IMR-90 (cell line): ENCODE results near the gene FAM89A. TPM values are rescaled to one million over a fixed set of nuclear protein-coding genes. Genes with fewer than 3 reads are reported as not detected.

Source experiments
- ATAC-seq: fragments of 200-7000 bp; cut with Tn5 transposase; 2 replicates; pipeline ENCODE4 v1.9.1; 2020; ENCODE audit warnings: low read depth, mild to moderate bottlenecking, moderate library complexity
- BruUV-seq: library from RNA; stranded (reverse); fragments of 400-500 nt; replicated peaks from 2 replicates; lab custom pipeline; 2021; lab: Mats Ljungman, UMichigan
- CTCF ChIA-PET: fragments of 300-600 bp; formaldehyde crosslinking; extraction: SDS; loops from one replicate; lab custom pipeline; 2021; ENCODE audit warnings: antibody characterized with exemption; lab: Yijun Ruan, JAX
- POLR2A ChIA-PET: fragments of 300-600 bp; sonication (Branson Sonifier 250); formaldehyde crosslinking; loops from one replicate; lab custom pipeline; 2022; ENCODE audit warnings: antibody characterized with exemption; ENCODE audit not compliant: unreplicated experiment; lab: Charles Lee
- DNase-seq: peaks from one replicate; pipeline ENCODE4 v3.0.0; 2013
- H2AFZ ChIP-seq: replicated peaks from 2 replicates; pipeline ENCODE3; 2013; ENCODE audit warnings: low read length, mild to moderate bottlenecking; ENCODE audit not compliant: poor library complexity
- H2AK5ac ChIP-seq: 2 replicates; pipeline ENCODE4 v1.6.1; 2013; ENCODE audit warnings: low read depth, low read length, inconsistent platforms
- H2AK9ac ChIP-seq: replicated peaks from 2 replicates; pipeline ENCODE3; 2013; ENCODE audit warnings: mild to moderate bottlenecking, low read depth, low read length, moderate library complexity; ENCODE audit not compliant: poor library complexity
- H2BK120ac ChIP-seq: 2 replicates; pipeline ENCODE4 v1.6.1; 2013; ENCODE audit warnings: low read depth, low read length, inconsistent platforms
- H2BK15ac ChIP-seq: 3 replicates; pipeline ENCODE4 v1.6.1; 2013; ENCODE audit warnings: low read depth, low read length, inconsistent platforms
- H2BK20ac ChIP-seq: 2 replicates; pipeline ENCODE4 v1.6.1; 2013; ENCODE audit warnings: low read depth, mild to moderate bottlenecking, inconsistent platforms, low read length, moderate library complexity
- H2BK5ac ChIP-seq: 2 replicates; pipeline ENCODE4 v1.6.1; 2013; ENCODE audit warnings: mild to moderate bottlenecking, low read depth, low read length, inconsistent platforms; ENCODE audit not compliant: poor library complexity, severe bottlenecking
- H3K14ac ChIP-seq: replicated peaks from 2 replicates; pipeline ENCODE4 v1.6.1; 2013; ENCODE audit warnings: low read depth, low read length, inconsistent platforms
- H3K18ac ChIP-seq: 2 replicates; pipeline ENCODE4 v1.6.1; 2013; ENCODE audit warnings: low read depth, low read length, control low read depth
- H3K23ac ChIP-seq: 2 replicates; pipeline ENCODE4 v1.6.1; 2013; ENCODE audit warnings: low read depth, low read length, inconsistent platforms
- H3K27ac ChIP-seq: 2 replicates; pipeline ENCODE4 v1.5.1; 2013; ENCODE audit warnings: mild to moderate bottlenecking, control low read depth, low read length; ENCODE audit not compliant: insufficient read depth
- H3K27me3 ChIP-seq: 2 replicates; pipeline ENCODE4 v1.6.1; 2013; ENCODE audit warnings: low read length; ENCODE audit not compliant: control insufficient read depth, insufficient read depth
- H3K36me3 ChIP-seq: 2 replicates; pipeline ENCODE4 v1.6.1; 2013; ENCODE audit warnings: low read length, mixed read lengths; ENCODE audit not compliant: control insufficient read depth, insufficient read depth
- H3K4ac ChIP-seq: 2 replicates; pipeline ENCODE4 v1.6.1; 2013; ENCODE audit warnings: low read depth, low read length, inconsistent platforms
- H3K4me1 ChIP-seq: 2 replicates; pipeline ENCODE4 v1.6.1; 2013; ENCODE audit warnings: low read length, mixed read lengths; ENCODE audit not compliant: control insufficient read depth, insufficient read depth
- H3K4me2 ChIP-seq: 2 replicates; pipeline ENCODE4 v1.6.1; 2013; ENCODE audit warnings: low read depth, mild to moderate bottlenecking, control low read depth, low read length, moderate library complexity
- H3K4me3 ChIP-seq: 2 replicates; pipeline ENCODE4 v1.5.1; 2013; ENCODE audit warnings: low read depth, mild to moderate bottlenecking, control low read depth, low read length, moderate library complexity; ENCODE audit not compliant: insufficient read depth
- H3K56ac ChIP-seq: 2 replicates; pipeline ENCODE4 v1.6.1; 2013; ENCODE audit warnings: low read length, inconsistent platforms; ENCODE audit not compliant: insufficient read depth; ENCODE audit errors: extremely low read depth
- H3K79me1 ChIP-seq, 2 experiments: 2 replicates each; pipeline ENCODE4 v1.6.1; 2013; ENCODE audit warnings: low read length in 2 of 2, inconsistent platforms in 1 of 2, low read depth in 1 of 2
- H3K9ac ChIP-seq: 2 replicates; pipeline ENCODE4 v1.6.1; 2013; ENCODE audit warnings: low read depth, low read length, control low read depth
- H3K9me1 ChIP-seq: 2 replicates; pipeline ENCODE4 v1.6.1; 2013; ENCODE audit warnings: low read length, inconsistent platforms; ENCODE audit not compliant: insufficient read depth
- H3K9me3 ChIP-seq: 2 replicates; pipeline ENCODE4 v1.6.1; 2013; ENCODE audit warnings: low read length; ENCODE audit not compliant: control insufficient read depth, insufficient read depth
- H4K20me1 ChIP-seq: 2 replicates; pipeline ENCODE4 v1.6.1; 2013; ENCODE audit warnings: low read length, inconsistent platforms; ENCODE audit not compliant: insufficient read depth
- H4K5ac ChIP-seq: 2 replicates; pipeline ENCODE4 v1.6.1; 2013; ENCODE audit warnings: mild to moderate bottlenecking, low read depth, low read length, control low read depth
- H4K8ac ChIP-seq, 2 experiments: 2 replicates each; pipeline ENCODE4 v1.6.1; 2013; ENCODE audit warnings: low read depth in 2 of 2, low read length in 2 of 2, control low read depth in 1 of 2, inconsistent platforms in 1 of 2
- H4K91ac ChIP-seq: 2 replicates; pipeline ENCODE4 v1.6.1; 2013; ENCODE audit warnings: low read depth, low read length, inconsistent platforms; ENCODE audit not compliant: insufficient read depth
- BHLHE40 ChIP-seq: fragments of 150-350 bp; IDR thresholded peaks from 2 replicates; pipeline ENCODE4 v1.6.1; 2016; ENCODE audit warnings: mild to moderate bottlenecking, low read depth, low read length
- CHD1 ChIP-seq: IDR thresholded peaks from 2 replicates; pipeline ENCODE4 v1.6.1; 2012; ENCODE audit warnings: low read depth, low read length, improper control_type of control experiment
- MAZ ChIP-seq: IDR thresholded peaks from 2 replicates; pipeline ENCODE4 v1.6.1; 2012; ENCODE audit warnings: low read depth, mild to moderate bottlenecking, low read length, improper control_type of control experiment, moderate library complexity, borderline replicate concordance
- MXI1 ChIP-seq: IDR thresholded peaks from 2 replicates; pipeline ENCODE4 v1.6.1; 2012; ENCODE audit warnings: low read depth, mild to moderate bottlenecking, low read length, moderate library complexity, borderline replicate concordance
- RAD21 ChIP-seq: IDR thresholded peaks from 2 replicates; pipeline ENCODE4 v1.6.1; 2012; ENCODE audit warnings: low read length, improper control_type of control experiment
- RCOR1 ChIP-seq: IDR thresholded peaks from 2 replicates; pipeline ENCODE4 v1.6.1; 2012; ENCODE audit warnings: mild to moderate bottlenecking, low read length, improper control_type of control experiment; ENCODE audit not compliant: insufficient replicate concordance
- WGBS, 2 experiments: methylation state at CpG; one replicate each; pipeline versions ENCODE4 v1.1.5 to v1.1.7; 2013; ENCODE audit warnings: missing lambda C conversion rate in 2 of 2; ENCODE audit not compliant: insufficient read length in 1 of 2; ENCODE audit errors: extremely low coverage in 2 of 2; 5-methylcytosine and 5-hydroxymethylcytosine counted together
- dilution Hi-C: fragments of 300-500 bp; cut with HindIII; formaldehyde crosslinking; loops from one replicate; pipeline ENCODE4 v1.14.3; 2018; ENCODE audit warnings: low sequenced_read_pairs; ENCODE audit not compliant: unreplicated experiment
- in situ Hi-C: fragments of 300-500 bp; cut with MboI; formaldehyde crosslinking; loops from 3 replicates; pipeline ENCODE4 v1.14.3; 2019; ENCODE audit warnings: low sequenced_read_pairs, inconsistent platforms, mixed read lengths
- intact Hi-C: fragments of 100-400 bp; cut with micrococcal nuclease; formaldehyde crosslinking; loops from 2 replicates; pipeline ENCODE4 v1.10.0; 2022
- polyA plus RNA-seq, 3 experiments: library from polyadenylated mRNA; depleted of rRNA; stranded (reverse); fragments of >200 nt; gene quantifications; 2 replicates each; pipeline ENCODE4 v1.2.3, GENCODE V29; 2012; ENCODE audit warnings: low replicate concordance in 1 of 3
- total RNA-seq: library from RNA; depleted of rRNA; stranded (reverse); fragments of >200 nt; gene quantifications from 2 replicates; pipeline ENCODE4 v1.2.3, GENCODE V29; 2012
- TF ChIP-seq, protein P1 (sequence below): fragments of 150-350 bp; IDR thresholded peaks from 2 replicates; pipeline ENCODE4 v1.6.1; 2016; ENCODE audit warnings: low read depth, mild to moderate bottlenecking, low read length, moderate library complexity, borderline replicate concordance

The FAM89A gene
- total and polyA plus RNA-seq, 2 of the 4 experiments (the other 2 are of a cell fraction), result 6.8 to 8.1 TPM

DNA sequence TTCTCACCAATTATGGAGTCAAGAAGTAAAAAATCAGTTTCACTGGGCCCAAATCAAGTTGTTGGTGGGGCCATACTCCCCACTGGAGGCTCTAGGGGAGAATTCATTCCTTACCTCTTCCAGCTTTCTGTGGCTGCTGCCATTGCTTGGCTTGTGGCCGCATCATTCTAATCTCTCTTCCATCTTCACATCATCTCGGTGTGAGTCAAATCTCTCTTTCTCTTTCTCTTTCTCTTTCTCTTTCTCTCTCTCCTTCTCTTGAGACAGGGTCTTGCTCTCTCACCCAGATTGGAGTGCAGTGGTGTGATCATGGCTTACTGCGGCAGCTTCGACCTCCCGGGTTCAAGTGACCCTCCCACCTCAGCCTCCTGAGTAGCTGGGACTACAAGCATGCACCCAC is 28.1 kb downstream of the FAM89A start:
- Histone ChIP-seq H3K23ac (no peak overlapping the region), H2BK5ac (no peak overlapping the region), H2AK9ac (no peak overlapping the region), H2BK120ac (no peak overlapping the region), H4K5ac (no peak overlapping the region), H3K56ac (no peak overlapping the region), H2BK20ac (no peak overlapping the region), H3K4ac (no peak overlapping the region), H2AFZ (no peak overlapping the region), H3K27me3 (no peaks in the 10 kb centered on the region), H3K4me3 (no peak overlapping the region), H2BK15ac (no peak overlapping the region), H2AK5ac (no peak overlapping the region), H3K9me3 (no peaks in the 10 kb centered on the region; the same call in 1 of the 2 replicates), H4K20me1 (no peaks in the 10 kb centered on the region), H4K91ac (no peak overlapping the region), H3K27ac (no peak overlapping the region), H3K9ac (no peak overlapping the region), H3K9me1 (no peaks in the 10 kb centered on the region), H4K8ac (no peak overlapping the region), H3K36me3 (peaks cover 3% of the 10 kb centered on the region; the same call in 1 of the 2 replicates), H3K79me1 (no peaks in the 10 kb centered on the region), H3K14ac (no peak overlapping the region), H3K18ac (no peak overlapping the region), H3K4me2 (no peak overlapping the region), H3K4me1 (no peaks in the 10 kb centered on the region)
- POLR2A ChIA-PET, result no interaction called here
- DNase-seq, result no peak
- dilution Hi-C loops, result no loop called here
- WGBS, 2 experiments, result no CpG with 5 or more reads among the region's 5 CpGs
- no peak for ATAC-seq
- no TSS peak for BruUV-seq
- in situ Hi-C loops, result no loop called here
- TF ChIP-seq MAZ (no peak), RAD21 (no peak), CHD1 (no peak), MXI1 (no peak), RCOR1 (no peak), BHLHE40 (no peak)
- TF ChIP-seq, protein P1, sequence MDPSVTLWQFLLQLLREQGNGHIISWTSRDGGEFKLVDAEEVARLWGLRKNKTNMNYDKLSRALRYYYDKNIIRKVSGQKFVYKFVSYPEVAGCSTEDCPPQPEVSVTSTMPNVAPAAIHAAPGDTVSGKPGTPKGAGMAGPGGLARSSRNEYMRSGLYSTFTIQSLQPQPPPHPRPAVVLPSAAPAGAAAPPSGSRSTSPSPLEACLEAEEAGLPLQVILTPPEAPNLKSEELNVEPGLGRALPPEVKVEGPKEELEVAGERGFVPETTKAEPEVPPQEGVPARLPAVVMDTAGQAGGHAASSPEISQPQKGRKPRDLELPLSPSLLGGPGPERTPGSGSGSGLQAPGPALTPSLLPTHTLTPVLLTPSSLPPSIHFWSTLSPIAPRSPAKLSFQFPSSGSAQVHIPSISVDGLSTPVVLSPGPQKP, result no peak
- intact Hi-C loops, result no loop called here
- CTCF ChIA-PET, result no interaction called here
